ENCODE results near the gene MAN2A2.

DNA sequence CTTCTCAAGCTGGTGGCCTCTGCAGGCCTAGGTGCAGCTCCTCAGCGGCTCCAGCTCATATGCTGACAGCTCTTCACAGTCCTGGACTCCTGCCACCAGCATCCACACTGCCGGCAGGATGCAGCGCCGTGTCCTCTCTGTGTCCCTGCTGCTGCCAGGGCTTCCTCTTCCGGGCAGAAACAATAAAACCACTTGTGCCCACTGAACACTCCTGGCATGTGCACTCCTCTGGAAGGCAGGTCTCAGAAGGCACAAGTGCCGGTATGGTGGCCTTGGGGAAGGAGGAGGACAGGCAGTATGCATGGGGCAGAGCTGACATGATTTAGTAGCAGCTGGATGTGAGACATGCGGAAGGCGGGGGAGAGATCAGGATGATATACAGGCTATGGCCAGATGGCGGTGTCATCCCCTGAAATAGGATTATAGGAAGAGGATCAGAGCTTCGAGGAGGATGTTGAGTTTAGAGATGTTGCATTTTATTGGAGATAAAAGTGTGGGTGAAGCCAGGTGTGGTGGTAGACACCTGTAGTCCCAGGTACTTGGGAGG, 7.5 kb upstream of the MAN2A2 start:
- no peak for TF ChIP-seq CTCF (IDR thresholded peaks at IDR 0.05; ENCODE audit: low read depth, low read length, poor library complexity, severe bottlenecking)
- TF ChIP-seq EZH2phosphoT487 (IDR thresholded peaks at IDR 0.05; ENCODE audit: borderline replicate concordance, low read length): no peak

Data from DOHH2 (cell line).